Measurements from ENCODE around the gene SLC30A4.

The SLC30A4 gene

DNA sequence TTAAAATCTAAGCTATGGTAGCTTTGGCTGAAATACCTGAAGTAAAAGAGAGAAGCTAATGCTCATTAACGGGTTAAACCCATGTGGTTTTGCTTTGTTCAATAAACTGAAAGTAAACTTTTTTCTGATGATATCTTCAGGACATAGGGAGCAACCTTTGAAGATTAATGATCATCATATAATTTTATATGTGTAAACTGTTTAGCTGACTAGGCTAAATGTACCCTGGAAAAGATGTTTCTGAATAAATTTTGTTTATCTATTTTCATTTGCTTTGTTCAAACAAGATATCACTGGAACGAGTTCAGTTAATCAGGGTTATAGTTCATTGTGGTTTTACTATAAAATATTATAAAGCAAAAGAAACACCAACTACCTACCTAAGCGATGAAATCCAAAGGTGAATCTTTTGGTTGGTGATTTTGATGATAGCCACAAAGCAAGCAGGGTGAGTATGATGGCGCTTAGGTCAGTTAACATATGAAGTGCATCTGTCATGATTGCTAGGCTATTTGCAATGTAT lies 11.7 kb downstream of the SLC30A4 start:
- TF ChIP-seq, protein P1, sequence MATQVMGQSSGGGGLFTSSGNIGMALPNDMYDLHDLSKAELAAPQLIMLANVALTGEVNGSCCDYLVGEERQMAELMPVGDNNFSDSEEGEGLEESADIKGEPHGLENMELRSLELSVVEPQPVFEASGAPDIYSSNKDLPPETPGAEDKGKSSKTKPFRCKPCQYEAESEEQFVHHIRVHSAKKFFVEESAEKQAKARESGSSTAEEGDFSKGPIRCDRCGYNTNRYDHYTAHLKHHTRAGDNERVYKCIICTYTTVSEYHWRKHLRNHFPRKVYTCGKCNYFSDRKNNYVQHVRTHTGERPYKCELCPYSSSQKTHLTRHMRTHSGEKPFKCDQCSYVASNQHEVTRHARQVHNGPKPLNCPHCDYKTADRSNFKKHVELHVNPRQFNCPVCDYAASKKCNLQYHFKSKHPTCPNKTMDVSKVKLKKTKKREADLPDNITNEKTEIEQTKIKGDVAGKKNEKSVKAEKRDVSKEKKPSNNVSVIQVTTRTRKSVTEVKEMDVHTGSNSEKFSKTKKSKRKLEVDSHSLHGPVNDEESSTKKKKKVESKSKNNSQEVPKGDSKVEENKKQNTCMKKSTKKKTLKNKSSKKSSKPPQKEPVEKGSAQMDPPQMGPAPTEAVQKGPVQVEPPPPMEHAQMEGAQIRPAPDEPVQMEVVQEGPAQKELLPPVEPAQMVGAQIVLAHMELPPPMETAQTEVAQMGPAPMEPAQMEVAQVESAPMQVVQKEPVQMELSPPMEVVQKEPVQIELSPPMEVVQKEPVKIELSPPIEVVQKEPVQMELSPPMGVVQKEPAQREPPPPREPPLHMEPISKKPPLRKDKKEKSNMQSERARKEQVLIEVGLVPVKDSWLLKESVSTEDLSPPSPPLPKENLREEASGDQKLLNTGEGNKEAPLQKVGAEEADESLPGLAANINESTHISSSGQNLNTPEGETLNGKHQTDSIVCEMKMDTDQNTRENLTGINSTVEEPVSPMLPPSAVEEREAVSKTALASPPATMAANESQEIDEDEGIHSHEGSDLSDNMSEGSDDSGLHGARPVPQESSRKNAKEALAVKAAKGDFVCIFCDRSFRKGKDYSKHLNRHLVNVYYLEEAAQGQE (IDR thresholded peaks at IDR 0.05; ENCODE audit: insufficient read depth in 1 of 2, low read depth in 2 of 2, low read length in 2 of 2) = no peak
- TF ChIP-seq FOXP2 (optimal IDR thresholded peaks at IDR 0.05; ENCODE audit: borderline replicate concordance, extremely low read depth, extremely low read length, insufficient read depth) = no peak
- TF ChIP-seq SIN3A (IDR thresholded peaks at IDR 0.05; ENCODE audit: borderline replicate concordance, insufficient read depth, low read length) = no peak
- no peak for TF ChIP-seq POLR2AphosphoS5 (IDR thresholded peaks at IDR 0.05; ENCODE audit: low read depth, low read length)
- TF ChIP-seq TAF1 (IDR thresholded peaks at IDR 0.05; ENCODE audit: borderline replicate concordance, insufficient read depth, low read length) = no peak

DNA sequence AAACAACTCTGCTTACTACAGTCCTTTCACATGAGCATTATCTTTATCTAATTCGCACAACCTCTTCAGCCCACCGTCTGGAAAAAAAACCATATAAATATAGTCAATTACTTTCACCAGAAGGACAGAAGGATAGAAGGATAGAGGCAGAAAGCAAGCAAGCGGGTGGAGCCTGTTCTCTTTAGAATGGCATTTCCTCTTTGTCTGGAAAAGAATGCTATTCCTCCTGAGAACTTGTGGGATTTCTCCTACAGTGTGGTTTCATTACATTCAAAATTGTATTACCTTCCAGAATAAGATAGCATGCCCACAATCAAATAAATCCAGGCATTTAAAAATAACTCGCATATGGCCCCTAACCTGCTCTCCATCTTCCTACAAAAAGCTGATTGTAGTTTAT lies 23.1 kb downstream of the SLC30A4 start:
- TF ChIP-seq POLR2AphosphoS5 (IDR thresholded peaks at IDR 0.05; ENCODE audit: low read depth, low read length) (no peak), TAF1 (IDR thresholded peaks at IDR 0.05; ENCODE audit: borderline replicate concordance, insufficient read depth, low read length) (no peak), SIN3A (IDR thresholded peaks at IDR 0.05; ENCODE audit: borderline replicate concordance, insufficient read depth, low read length) (no peak), FOXP2 (optimal IDR thresholded peaks at IDR 0.05; ENCODE audit: borderline replicate concordance, extremely low read depth, extremely low read length, insufficient read depth) (no peak)
- TF ChIP-seq, protein P1 (IDR thresholded peaks at IDR 0.05; ENCODE audit: insufficient read depth in 1 of 2, low read depth in 2 of 2, low read length in 2 of 2) = no peak

DNA sequence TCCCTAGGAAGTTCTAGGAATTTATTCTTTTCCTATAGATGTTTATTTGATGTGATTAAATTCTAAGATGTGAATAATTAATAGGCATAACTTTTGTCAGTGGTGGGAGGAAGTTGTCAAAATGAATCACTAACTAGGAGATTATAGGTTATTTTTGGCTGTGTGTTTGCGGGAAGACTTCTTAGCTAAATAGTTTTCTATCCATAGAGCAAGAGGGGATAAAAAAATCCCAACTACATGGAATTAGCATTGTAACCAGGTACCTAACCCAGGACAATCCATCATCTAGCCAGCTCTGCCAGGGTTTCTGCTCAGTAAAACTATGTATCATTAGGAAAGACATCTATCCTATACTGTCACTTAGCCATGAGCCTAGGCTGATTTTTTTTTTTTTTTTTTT lies 23.9 kb downstream of the SLC30A4 start:
- no peak for TF ChIP-seq TAF1 (IDR thresholded peaks at IDR 0.05; ENCODE audit: borderline replicate concordance, insufficient read depth, low read length)
- no peak for TF ChIP-seq SIN3A (IDR thresholded peaks at IDR 0.05; ENCODE audit: borderline replicate concordance, insufficient read depth, low read length)
- TF ChIP-seq FOXP2 (optimal IDR thresholded peaks at IDR 0.05; ENCODE audit: borderline replicate concordance, extremely low read depth, extremely low read length, insufficient read depth) = no peak
- no peak for TF ChIP-seq POLR2AphosphoS5 (IDR thresholded peaks at IDR 0.05; ENCODE audit: low read depth, low read length)
- TF ChIP-seq, protein P1 (IDR thresholded peaks at IDR 0.05; ENCODE audit: insufficient read depth in 1 of 2, low read depth in 2 of 2, low read length in 2 of 2) = no peak

DNA sequence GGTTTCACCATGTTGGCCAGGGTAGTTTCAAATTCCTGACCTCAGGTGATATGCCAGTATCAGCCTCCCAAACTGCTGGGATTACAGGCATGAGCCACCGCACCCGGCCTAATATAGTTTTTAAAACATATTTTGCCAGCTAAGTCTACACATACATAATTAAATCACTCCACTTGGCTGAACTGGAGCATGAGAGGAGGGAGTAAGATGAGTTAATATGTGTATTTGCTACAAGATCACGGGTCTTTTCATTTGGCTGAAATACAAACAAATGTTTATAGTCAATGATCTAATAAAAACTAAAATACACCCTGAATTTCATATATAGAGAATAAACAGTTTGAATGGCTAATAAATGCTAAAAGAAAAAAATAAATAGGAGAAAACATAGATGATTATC lies 25.3 kb downstream of the SLC30A4 start:
- no peak for TF ChIP-seq FOXP2 (optimal IDR thresholded peaks at IDR 0.05; ENCODE audit: borderline replicate concordance, extremely low read depth, extremely low read length, insufficient read depth)

DNA sequence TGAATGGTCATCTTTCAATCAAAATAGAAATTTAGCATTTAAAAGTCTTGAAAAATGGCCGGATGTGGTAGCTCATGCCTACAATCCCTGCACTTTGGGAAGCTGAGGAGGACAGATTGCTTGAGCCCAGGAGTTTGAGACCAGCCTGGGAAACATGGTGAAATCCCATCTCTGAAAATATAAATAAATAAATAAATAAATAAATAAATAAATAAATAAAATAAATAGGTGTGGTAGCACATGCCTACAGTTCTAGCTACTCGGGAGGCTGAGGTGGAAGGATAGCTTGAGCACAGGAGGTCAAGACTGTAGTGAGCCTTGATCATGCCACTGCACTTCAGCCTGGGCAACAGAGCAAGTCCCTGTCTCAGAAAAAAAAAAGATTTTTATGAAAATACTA lies 25.9 kb downstream of the SLC30A4 start:
- TF ChIP-seq, protein P1 (IDR thresholded peaks at IDR 0.05; ENCODE audit: insufficient read depth in 1 of 2, low read depth in 2 of 2, low read length in 2 of 2) = no peak
- no peak for TF ChIP-seq POLR2AphosphoS5 (IDR thresholded peaks at IDR 0.05; ENCODE audit: low read depth, low read length)
- no peak for TF ChIP-seq SIN3A (IDR thresholded peaks at IDR 0.05; ENCODE audit: borderline replicate concordance, insufficient read depth, low read length)
- TF ChIP-seq FOXP2 (optimal IDR thresholded peaks at IDR 0.05; ENCODE audit: borderline replicate concordance, extremely low read depth, extremely low read length, insufficient read depth) = no peak
- no peak for TF ChIP-seq TAF1 (IDR thresholded peaks at IDR 0.05; ENCODE audit: borderline replicate concordance, insufficient read depth, low read length)
